ENCODE data around the gene PDXP. TPM values are rescaled to one million over a fixed set of nuclear protein-coding genes. Genes with fewer than 3 reads are reported as not detected.

The PDXP gene
- total and polyA plus RNA-seq, 2 of the 4 experiments (the other 2 are of a cell fraction) = 5.4 to 24.1 TPM

GRCh38 chr22:37628830-37629229 is 29.7 kb upstream of the PDXP start:
- H3K27me3 ChIP-seq (ENCODE audit: control insufficient read depth, insufficient read depth, low read length) = no peaks in the 10 kb centered on the region
- 77% methylated on average over 3 of the region's 8 CpGs; no CpG with 5 or more reads in 1 of the 2 experiments for WGBS, 2 experiments (ENCODE audit: extremely low coverage in 2 of 2, insufficient read length in 1 of 2)
- H3K4ac ChIP-seq (ENCODE audit: low read depth, low read length) = no peak overlapping the region
- BruUV-seq (replicated peaks) = no TSS peak
- H3K4me1 ChIP-seq (ENCODE audit: control insufficient read depth, insufficient read depth, low read length) = peaks cover 11% of the 10 kb centered on the region
- ChIA-PET POLR2A (ENCODE audit: unreplicated experiment) (no interaction called here), CTCF (no interaction called here)
- peaks cover 48% of the 10 kb centered on the region; the same call in 1 of the 2 replicates for H3K36me3 ChIP-seq (ENCODE audit: control insufficient read depth, insufficient read depth, low read length)
- no peak overlapping the region for H3K14ac ChIP-seq (replicated peaks; ENCODE audit: low read depth, low read length)
- peaks cover 8% of the 10 kb centered on the region; the same call in 1 of the 2 replicates for H3K9me1 ChIP-seq (ENCODE audit: insufficient read depth, low read length)
- H2BK15ac ChIP-seq (ENCODE audit: low read depth, low read length) = no peak overlapping the region
- no peak overlapping the region for H2AK5ac ChIP-seq (ENCODE audit: low read depth, low read length)
- H4K91ac ChIP-seq (ENCODE audit: insufficient read depth, low read depth, low read length) = no peak overlapping the region
- H3K79me1 ChIP-seq (ENCODE audit: low read depth in 1 of 2, low read length in 2 of 2) = peaks cover 0 to 16% of the 10 kb centered on the region in 2 experiments; a peak in 2 of 4 replicates
- no peak overlapping the region for H2AFZ ChIP-seq (replicated peaks; ENCODE audit: low read length, poor library complexity)
- intact Hi-C loops (cut with micrococcal nuclease) (no loop called here), in situ Hi-C loops (cut with MboI; ENCODE audit: low sequenced_read_pairs) (no loop called here), dilution Hi-C loops (cut with HindIII; ENCODE audit: low sequenced_read_pairs, unreplicated experiment) (no loop called here)
- no peak overlapping the region for H4K8ac ChIP-seq (ENCODE audit: low read depth in 2 of 2, low read length in 2 of 2)
- no peak for DNase-seq
- no peak overlapping the region for H2AK9ac ChIP-seq (replicated peaks; ENCODE audit: low read depth, low read length, poor library complexity)
- no peak overlapping the region for H4K5ac ChIP-seq (ENCODE audit: low read depth, low read length)
- no peak overlapping the region for H3K9ac ChIP-seq (ENCODE audit: low read depth, low read length)
- H2BK20ac ChIP-seq (ENCODE audit: low read depth, low read length) = no peak overlapping the region
- no peaks in the 10 kb centered on the region for H3K9me3 ChIP-seq (ENCODE audit: control insufficient read depth, insufficient read depth, low read length)
- no peak for TF ChIP-seq MAFK (IDR thresholded peaks at IDR 0.05; ENCODE audit: low read depth, low read length)
- H3K23ac ChIP-seq (ENCODE audit: low read depth, low read length) = no peak overlapping the region
- H3K27ac ChIP-seq (ENCODE audit: insufficient read depth, low read length) = no peak overlapping the region
- H3K56ac ChIP-seq (ENCODE audit: extremely low read depth, insufficient read depth, low read length) = no peak overlapping the region
- no peak overlapping the region for H3K4me2 ChIP-seq (ENCODE audit: low read depth, low read length)
- H2BK5ac ChIP-seq (ENCODE audit: low read depth, low read length, poor library complexity, severe bottlenecking) = no peak overlapping the region
- H3K18ac ChIP-seq (ENCODE audit: low read depth, low read length) = no peak overlapping the region
- no peak overlapping the region for H2BK120ac ChIP-seq (ENCODE audit: low read depth, low read length)
- no peak for ATAC-seq (ENCODE audit: low read depth)
- no peak overlapping the region for H3K4me3 ChIP-seq (ENCODE audit: insufficient read depth, low read depth, low read length)
- H4K20me1 ChIP-seq (ENCODE audit: insufficient read depth, low read length) = no peaks in the 10 kb centered on the region; the same call in 1 of the 2 replicates
